ENCODE measurements around the gene SIRT5.

Gene SIRT5

GRCh38 chr6:13574571-13575376 lies at the start of gene SIRT5:
SIRT5 (plus strand) TSS chr6:13574601; CDS start chr6:13584111, 9,510 bp downstream.
- Histone ChIP-seq H3K9me3 (replicated peaks; ENCODE audit: insufficient read depth, low read length) (no peaks in the 10 kb centered on the region), H2AFZ (ENCODE audit: low read length) (peak within 1 kb of the TSS; percentile 97), H3K9me2 (replicated peaks; ENCODE audit: insufficient read depth, low read length) (no peaks in the 10 kb centered on the region), H3K36me3 (replicated peaks; ENCODE audit: insufficient read depth, low read length) (no peaks in the 10 kb centered on the region), H3K4me3 (ENCODE audit: low read length) (peak within 1 kb of the TSS; percentile 92), H3K27ac (ENCODE audit: low read length) (peak within 1 kb of the TSS; percentile 94), H3K4me1 (ENCODE audit: low read length) (peaks cover 6% of the 10 kb centered on the region), H3K79me2 (ENCODE audit: low read length) (peaks cover 3% of the 10 kb centered on the region; the same call in 1 of the 2 replicates), H3F3A (ENCODE audit: insufficient read depth, low read length) (peaks cover 13% of the 10 kb centered on the region), H4K20me1 (ENCODE audit: insufficient read depth, low read length) (no peaks in the 10 kb centered on the region), H3K9ac (ENCODE audit: low read length) (peak within 1 kb of the TSS; percentile 94), H3K27me3 (replicated peaks; ENCODE audit: insufficient read depth, low read length) (no peaks in the 10 kb centered on the region), H3K4me2 (ENCODE audit: low read depth, low read length) (peak within 1 kb of the TSS; percentile 95)
- no peak; the same call in 1 of the 2 replicates for TF ChIP-seq CTCF (IDR thresholded peaks at IDR 0.05; ENCODE audit: low read length)
- TF ChIP-seq EZH2 (optimal IDR thresholded peaks at IDR 0.05; ENCODE audit: low read depth, low read length): no peak
- TF ChIP-seq EZH2phosphoT487 (IDR thresholded peaks at IDR 0.05; ENCODE audit: low read length): no peak
- peak; percentile 84 for DNase-seq

GRCh38 chr6:13524801-13525508 lies 49.4 kb upstream of the SIRT5 start:
- H2AFZ ChIP-seq (ENCODE audit: low read length): peak overlapping the region; percentile 73
- no peaks in the 10 kb centered on the region for H3K9me2 ChIP-seq (replicated peaks; ENCODE audit: insufficient read depth, low read length)
- no peak overlapping the region for H3K9ac ChIP-seq (ENCODE audit: low read length)
- H3K27me3 ChIP-seq (replicated peaks; ENCODE audit: insufficient read depth, low read length): no peaks in the 10 kb centered on the region
- peaks cover 23% of the 10 kb centered on the region for H3F3A ChIP-seq (ENCODE audit: insufficient read depth, low read length)
- no peak overlapping the region for H3K4me3 ChIP-seq (ENCODE audit: low read length)
- H3K9me3 ChIP-seq (replicated peaks; ENCODE audit: insufficient read depth, low read length): no peaks in the 10 kb centered on the region
- peaks cover 39% of the 10 kb centered on the region for H3K4me1 ChIP-seq (ENCODE audit: low read length)
- H3K36me3 ChIP-seq (replicated peaks; ENCODE audit: insufficient read depth, low read length): no peaks in the 10 kb centered on the region
- TF ChIP-seq CTCF (IDR thresholded peaks at IDR 0.05; ENCODE audit: low read length): no peak
- H4K20me1 ChIP-seq (ENCODE audit: insufficient read depth, low read length): no peaks in the 10 kb centered on the region
- H3K79me2 ChIP-seq (ENCODE audit: low read length): no peaks in the 10 kb centered on the region
- H3K4me2 ChIP-seq (ENCODE audit: low read depth, low read length): peak overlapping the region; percentile 25; the same call in 1 of the 2 replicates
- peak overlapping the region; percentile 91; the same call in 1 of the 2 replicates for H3K27ac ChIP-seq (ENCODE audit: low read length)
- no peak for DNase-seq

GRCh38 chr6:13526357-13526726 lies 48.1 kb upstream of the SIRT5 start:
- peak overlapping the region; percentile 32 for H3K9ac ChIP-seq (ENCODE audit: low read length)
- TF ChIP-seq CTCF (IDR thresholded peaks at IDR 0.05; ENCODE audit: low read length) (no peak), EZH2phosphoT487 (IDR thresholded peaks at IDR 0.05; ENCODE audit: low read length) (no peak), EZH2 (optimal IDR thresholded peaks at IDR 0.05; ENCODE audit: low read depth, low read length) (no peak)
- H3K9me2 ChIP-seq (replicated peaks; ENCODE audit: insufficient read depth, low read length): no peaks in the 10 kb centered on the region
- H3K4me3 ChIP-seq (ENCODE audit: low read length): peak overlapping the region; percentile 22; the same call in 1 of the 2 replicates
- H4K20me1 ChIP-seq (ENCODE audit: insufficient read depth, low read length): no peaks in the 10 kb centered on the region
- H3F3A ChIP-seq (ENCODE audit: insufficient read depth, low read length): peaks cover 23% of the 10 kb centered on the region
- no peak for DNase-seq
- peaks cover 39% of the 10 kb centered on the region for H3K4me1 ChIP-seq (ENCODE audit: low read length)
- H3K4me2 ChIP-seq (ENCODE audit: low read depth, low read length): peak overlapping the region; percentile 70; the same call in 1 of the 2 replicates
- no peaks in the 10 kb centered on the region for H3K36me3 ChIP-seq (replicated peaks; ENCODE audit: insufficient read depth, low read length)
- peak overlapping the region; percentile 91 for H3K27ac ChIP-seq (ENCODE audit: low read length)
- no peak overlapping the region for H2AFZ ChIP-seq (ENCODE audit: low read length)
- no peaks in the 10 kb centered on the region for H3K9me3 ChIP-seq (replicated peaks; ENCODE audit: insufficient read depth, low read length)
- H3K27me3 ChIP-seq (replicated peaks; ENCODE audit: insufficient read depth, low read length): no peaks in the 10 kb centered on the region
- H3K79me2 ChIP-seq (ENCODE audit: low read length): no peaks in the 10 kb centered on the region

Measured in MM.1S (cell line).